IPS-18c (cell line): ENCODE data around the gene ERCC6L.
"Not testable (repeated sequence)": the region's sequence is repeated elsewhere in the genome, so short reads cannot be mapped to it uniquely, and the experiment has no call there.

Experiments used
- H3K4me3 ChIP-seq: 2 replicates; pipeline ENCODE4 v1.7.0; 2013; ENCODE audit warnings: low read depth, mild to moderate bottlenecking, low read length, moderate library complexity; ENCODE audit not compliant: insufficient read depth
- H3K9me3 ChIP-seq: one replicate; pipeline ENCODE4 v1.6.1; 2013; ENCODE audit warnings: mild to moderate bottlenecking, low read length, moderate library complexity; ENCODE audit not compliant: control insufficient read depth, insufficient read depth

Gene ERCC6L

DNA sequence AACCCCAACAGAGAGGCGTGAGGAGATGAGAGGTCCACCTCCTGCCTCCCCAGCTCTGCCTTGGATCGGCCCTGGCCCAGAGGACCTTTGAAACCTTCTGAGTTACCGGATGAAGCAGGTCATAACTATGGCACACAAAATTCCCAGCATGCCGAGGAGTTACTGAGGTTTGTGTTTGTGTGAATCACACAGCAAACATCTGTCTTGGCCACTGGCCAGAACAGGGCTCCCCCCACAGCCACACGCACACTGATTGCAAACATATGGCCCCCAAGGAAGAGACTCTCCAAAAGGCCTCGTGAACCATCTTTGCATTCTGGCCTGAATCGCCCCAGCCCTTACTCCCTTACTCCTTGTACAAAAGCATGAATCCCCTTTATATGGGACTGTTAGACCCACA, 19.3 kb upstream of the ERCC6L start:
- Histone ChIP-seq H3K4me3 (no peak overlapping the region), H3K9me3 (peaks cover 10% of the 10 kb centered on the region)

DNA sequence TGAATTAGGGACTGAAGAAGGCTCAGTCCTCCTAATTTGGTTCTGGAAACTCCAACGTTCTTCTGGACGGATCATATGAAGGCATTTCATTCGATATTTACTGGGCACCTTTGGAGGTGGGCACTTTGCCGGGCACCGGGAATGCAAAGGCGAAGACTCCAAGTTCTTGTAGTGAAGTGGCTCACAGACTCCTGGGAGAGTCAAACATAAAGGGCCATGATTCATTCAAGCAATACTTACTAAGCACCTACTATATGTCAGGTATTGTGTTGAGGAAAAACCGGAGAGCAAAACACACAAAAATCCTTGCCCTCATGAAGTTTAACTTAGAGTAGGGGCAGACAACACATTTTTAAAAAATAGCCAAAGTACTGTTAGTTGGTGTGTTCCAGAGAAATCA, 17.0 kb upstream of the ERCC6L start:
- Histone ChIP-seq H3K9me3 (peaks cover 8% of the 10 kb centered on the region), H3K4me3 (no peak overlapping the region)

DNA sequence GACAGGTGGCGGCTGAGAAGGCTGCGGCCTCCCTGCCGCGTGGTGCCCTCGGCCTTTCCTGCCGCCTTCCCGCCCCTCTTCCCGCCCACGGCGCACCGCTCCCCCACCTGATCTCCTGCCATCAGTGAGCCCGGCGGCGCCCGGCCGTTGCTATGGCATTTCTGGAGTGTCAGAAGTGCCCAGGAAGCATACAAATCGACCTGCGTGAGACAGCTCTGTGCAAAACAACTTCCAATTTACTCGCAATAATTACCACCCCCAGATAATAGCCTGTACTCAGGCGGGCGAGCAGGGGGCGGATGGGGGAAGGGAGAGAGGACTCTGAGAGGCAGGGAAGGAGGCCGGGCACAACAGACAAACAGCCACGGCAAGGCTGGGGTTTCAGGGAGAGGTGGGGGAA, 16.6 kb upstream of the ERCC6L start:
- no peak overlapping the region; the same call in 1 of the 2 replicates for H3K4me3 ChIP-seq
- H3K9me3 ChIP-seq, result peaks cover 8% of the 10 kb centered on the region

DNA sequence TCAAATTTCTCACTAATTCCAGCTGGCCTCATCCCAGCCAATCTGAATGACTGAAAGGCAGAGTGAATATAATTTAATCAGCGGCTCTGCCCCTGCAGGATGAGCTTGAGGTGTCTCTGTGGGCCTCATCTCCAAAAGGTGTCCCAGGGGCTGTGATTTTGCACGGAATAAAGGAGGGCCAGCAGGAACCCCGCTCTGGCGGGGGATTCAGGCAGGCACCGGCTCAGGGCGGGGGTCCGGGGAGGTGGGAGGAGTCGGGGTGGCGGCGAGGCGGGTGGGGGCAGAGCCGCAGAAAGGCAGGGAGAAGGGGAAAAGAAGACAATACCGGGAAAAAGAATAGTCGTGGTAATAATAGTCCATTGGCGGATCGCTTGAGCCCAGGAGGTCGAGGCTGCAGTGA, 16.0 kb upstream of the ERCC6L start:
- Histone ChIP-seq H3K4me3 (no peak overlapping the region), H3K9me3 (peaks cover 8% of the 10 kb centered on the region)

DNA sequence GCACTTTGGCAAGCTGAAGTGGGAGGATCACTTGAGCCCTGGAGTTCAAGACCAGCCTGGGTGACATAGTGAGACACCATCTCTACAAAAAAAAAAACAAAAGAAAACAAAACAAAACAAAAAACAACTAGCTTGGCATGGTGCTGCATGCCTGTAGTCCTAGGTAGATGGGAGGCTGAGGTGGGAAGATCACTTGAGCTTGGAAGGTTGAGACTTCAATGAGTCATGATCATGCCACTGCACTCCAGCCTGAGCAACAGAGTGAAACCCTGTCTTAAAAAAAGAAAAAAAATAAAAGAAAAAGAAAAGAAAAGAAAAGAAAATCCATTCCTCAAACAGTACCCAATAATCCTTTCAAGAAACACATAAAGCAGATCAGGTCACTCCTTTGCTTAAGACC, 14.9 kb upstream of the ERCC6L start:
- H3K4me3 ChIP-seq, result no peak overlapping the region
- peaks cover 8% of the 10 kb centered on the region for H3K9me3 ChIP-seq

DNA sequence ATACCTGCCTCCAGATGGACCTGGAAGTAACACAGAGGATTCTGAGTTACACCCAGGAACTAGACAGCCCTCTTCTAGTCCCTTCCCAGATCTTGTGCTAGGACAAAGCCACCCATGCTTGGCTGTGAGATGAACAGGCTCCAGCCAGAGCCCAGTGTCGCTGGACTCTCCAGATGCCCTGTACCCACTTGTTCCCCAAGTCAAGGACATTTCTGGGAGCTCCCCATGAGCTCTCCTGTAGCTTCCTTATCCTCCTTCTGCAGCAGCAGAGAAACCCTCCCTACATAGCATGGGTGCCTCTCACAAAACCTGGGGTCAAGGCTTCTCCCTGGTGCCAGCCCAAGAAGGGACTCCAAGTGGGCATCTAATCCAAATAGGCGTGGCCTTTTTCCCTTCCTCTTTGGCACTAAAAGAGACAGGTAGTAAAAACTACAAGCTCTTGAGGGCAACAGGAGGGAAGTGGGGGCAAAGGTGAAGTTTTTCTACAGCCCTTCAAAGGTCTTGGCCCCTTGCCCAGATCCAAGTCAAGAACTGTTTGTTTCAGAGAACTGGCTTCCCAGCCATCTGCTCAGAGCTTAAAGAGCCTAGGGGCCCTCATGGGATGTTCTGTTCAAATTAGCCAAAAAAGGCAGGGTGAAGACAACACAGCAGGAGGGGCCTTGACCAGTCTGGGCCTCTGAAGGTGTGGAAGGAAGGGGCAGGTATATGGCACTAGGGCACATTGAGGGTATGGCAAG, 8.5 kb upstream of the ERCC6L start:
- Histone ChIP-seq H3K4me3 (no peak overlapping the region), H3K9me3 (peaks cover 7% of the 10 kb centered on the region)

DNA sequence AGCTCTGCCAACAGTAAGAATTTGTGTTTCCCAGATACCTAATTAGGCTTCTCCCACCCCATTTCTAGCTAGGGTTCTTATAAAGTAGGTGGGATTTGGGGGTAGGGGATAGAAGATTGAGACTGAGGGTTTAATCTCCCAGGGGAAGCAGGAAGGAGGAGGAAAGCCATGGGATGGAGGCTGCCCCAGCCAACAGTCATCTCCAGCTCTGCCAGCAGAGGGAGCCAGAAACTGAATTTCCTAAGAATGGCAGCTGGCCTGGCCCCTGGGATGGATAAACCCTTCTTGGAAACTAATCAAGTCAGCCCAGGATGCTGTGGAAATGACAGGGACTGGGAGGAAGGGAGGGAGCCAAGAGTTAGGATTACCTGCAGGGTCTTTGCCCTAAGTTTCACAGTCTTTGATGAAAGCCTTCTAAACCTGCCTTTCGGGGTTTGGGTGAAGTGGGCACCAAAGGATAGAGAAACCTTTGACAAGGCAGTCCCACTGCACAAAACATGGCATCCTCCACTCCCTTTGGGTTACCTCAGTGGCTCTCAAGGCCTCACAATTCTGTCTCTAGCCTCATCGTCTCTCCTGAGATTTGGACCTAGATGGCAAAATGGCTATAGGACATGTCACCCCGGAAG, 6.7 kb upstream of the ERCC6L start:
- Histone ChIP-seq H3K9me3 (peaks cover 7% of the 10 kb centered on the region), H3K4me3 (no peak overlapping the region)

DNA sequence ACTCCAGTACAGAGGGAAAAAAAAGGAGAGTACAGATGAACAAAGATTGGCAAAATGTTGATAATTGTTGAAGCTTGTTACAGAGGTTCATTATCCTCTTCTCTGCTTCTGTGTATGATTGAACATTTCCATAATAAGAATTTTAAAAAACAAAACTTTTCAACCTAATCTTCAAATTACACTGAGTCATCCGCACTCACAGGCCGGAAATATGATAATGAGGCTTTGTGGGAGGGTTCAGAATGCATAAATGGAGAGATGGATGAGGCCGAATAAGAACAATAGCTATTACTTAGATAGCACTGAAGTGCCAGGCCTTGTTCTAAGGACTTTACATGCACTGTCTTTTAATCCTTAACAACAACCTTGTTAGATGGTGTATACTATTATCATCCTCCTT, 4.6 kb upstream of the ERCC6L start:
- no peak overlapping the region for H3K4me3 ChIP-seq
- peaks cover 7% of the 10 kb centered on the region for H3K9me3 ChIP-seq

DNA sequence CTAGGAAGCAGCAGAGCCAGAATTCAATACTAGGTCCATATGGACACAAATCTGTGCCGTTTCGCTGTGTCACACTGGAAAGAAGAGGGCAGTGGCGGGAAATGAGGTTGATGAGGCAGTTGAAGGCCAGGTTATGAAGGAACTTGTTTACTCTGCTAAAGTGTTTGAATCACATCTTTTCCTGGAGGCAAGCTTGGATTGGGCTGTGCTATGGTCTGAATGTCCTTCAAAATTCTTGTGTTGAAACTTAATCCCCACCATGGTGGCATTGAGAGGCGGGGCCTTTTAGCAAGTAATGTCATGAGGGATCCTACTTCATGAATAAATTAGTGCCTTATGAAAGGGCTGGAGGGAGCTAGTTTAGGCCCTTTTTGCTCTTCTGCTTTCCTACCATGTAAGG, 2.1 kb upstream of the ERCC6L start:
- H3K4me3 ChIP-seq, result no peak overlapping the region
- peaks cover 9% of the 10 kb centered on the region for H3K9me3 ChIP-seq

DNA sequence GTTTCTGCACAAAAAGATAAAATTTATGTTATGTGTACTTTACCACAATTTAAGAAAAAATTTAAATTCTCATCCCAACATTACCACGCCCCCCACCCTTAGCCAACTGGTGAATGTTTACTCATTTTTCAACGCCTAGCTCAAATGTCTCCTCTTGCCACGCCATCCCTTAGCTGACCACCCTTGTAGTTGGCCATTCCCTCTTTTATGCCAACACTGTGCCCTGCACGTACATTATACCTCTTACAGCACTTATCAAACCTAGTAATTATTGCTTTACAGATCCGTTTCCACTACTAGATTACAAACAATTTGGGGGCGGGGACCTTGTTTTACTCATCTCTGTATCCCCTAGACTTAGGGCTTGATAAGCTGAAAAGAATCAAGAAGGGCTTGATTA, 644 bp downstream of the ERCC6L start:
- Histone ChIP-seq H3K4me3 (peak overlapping the region; percentile 65), H3K9me3 (peaks cover 4% of the 10 kb centered on the region)

DNA sequence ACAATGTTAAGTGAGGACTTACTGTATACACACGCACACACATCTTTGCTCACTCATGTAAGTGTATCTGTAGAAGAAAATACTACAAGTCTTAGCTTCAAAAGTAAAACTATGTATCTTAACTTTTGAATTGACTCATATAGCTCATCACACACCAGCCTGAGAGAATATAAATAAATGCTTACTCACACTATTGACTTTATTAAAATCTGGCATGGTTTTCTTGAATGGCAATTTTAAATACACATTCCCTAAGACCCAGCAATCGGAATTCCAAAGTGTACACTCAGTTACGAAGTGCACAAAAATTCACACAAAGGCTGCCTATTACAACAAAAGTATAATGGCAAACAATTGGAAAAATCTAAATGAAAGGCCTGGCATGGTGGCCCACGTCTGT, 2.0 kb downstream of the ERCC6L start:
- peaks cover 5% of the 10 kb centered on the region for H3K9me3 ChIP-seq
- no peak overlapping the region for H3K4me3 ChIP-seq

DNA sequence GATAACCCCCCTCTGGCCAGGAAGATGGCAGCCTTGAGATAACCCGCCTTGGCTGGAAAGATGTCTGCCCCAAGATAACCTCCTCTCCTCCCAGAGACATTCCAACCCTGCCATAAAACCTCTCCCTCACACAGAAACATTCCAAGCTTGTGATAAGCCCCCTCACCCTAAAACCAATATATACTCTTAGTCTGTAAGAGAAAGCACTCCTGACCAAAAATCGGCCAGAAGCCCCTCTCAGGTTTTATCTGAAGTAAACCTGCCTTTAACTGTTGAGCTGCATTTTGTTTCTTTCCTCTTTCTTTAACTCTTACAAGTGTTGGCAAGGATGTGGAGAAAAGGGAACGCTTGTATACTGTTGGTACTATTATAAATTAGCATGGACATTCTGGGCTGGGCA, 8.5 kb downstream of the ERCC6L start:
- no peak overlapping the region; the same call in 1 of the 2 replicates for H3K4me3 ChIP-seq
- peaks cover 10% of the 10 kb centered on the region for H3K9me3 ChIP-seq

DNA sequence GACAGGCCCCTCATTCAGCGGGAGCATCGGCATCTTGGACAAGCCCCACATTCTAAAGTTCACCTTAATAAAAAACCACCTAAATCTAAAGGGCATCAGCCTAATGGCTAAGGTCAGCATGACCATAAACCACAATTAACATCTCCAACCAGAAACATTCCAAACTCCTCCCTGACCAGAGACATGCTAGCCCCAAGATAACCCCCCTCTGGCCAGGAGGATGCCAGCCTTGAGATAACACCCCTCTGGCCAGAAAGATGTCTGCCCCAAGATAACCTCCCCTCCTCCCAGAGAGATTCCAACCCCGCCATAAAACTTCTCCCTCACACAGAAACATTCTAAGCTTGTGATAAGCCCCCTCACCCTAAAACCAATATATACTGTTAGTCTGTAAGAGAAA, 18.5 kb downstream of the ERCC6L start:
- not testable (repeated sequence) for H3K4me3 ChIP-seq
- H3K9me3 ChIP-seq, result peaks cover 17% of the 10 kb centered on the region

DNA sequence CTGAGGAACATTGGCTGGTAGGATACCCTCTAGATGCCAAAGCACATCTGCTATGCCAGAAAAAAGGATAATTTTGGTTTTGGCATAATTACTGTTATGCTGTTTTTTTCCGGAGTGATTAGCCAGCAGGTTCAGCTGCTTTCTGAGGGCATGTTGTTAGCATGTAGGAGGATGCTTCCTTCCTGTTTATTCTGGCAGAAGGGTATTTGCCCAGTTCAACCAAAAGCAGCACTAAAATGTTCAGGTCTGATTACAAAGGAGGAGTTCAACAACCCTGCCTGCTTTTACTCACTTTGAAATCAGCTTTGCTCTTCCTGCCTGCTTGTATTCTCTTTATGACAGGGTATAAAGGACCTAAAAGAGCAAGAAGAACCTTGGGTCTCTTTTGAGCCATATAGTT, 21.9 kb downstream of the ERCC6L start:
- Histone ChIP-seq H3K4me3 (no peak overlapping the region), H3K9me3 (peaks cover 13% of the 10 kb centered on the region)

DNA sequence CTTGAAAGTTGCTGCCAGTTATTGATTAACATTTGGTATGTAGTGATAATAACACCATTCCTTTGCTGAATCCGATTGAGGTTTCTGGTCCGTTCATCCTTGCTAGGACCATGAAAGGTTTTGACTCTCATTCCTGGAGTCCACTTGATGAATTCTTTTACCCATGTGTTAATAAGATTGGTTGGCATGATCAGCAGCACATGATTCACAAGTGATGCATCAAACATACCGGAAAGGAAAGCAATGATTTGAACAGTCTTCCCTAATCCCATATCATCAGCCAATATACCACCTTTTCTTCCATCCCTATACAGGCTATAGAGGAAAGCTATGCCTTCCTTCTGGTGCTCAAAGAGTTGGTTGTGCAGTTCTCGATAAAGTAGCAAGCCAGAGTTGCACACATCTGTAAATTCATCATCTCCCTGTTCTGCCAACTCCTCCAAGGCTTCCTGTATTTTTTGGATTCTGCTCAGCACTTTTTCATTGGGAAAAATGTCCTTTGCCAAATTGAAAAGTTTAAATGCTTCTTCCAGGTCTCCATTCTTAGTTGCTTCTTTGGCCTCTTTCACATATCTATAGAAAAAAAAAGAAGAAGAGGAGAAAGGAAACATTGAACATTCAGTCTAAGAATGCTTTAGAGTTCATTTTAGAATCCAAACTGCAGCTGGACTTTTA, 30.6 kb downstream of the ERCC6L start:
- H3K4me3 ChIP-seq, result no peak overlapping the region
- H3K9me3 ChIP-seq, result no peaks in the 10 kb centered on the region

DNA sequence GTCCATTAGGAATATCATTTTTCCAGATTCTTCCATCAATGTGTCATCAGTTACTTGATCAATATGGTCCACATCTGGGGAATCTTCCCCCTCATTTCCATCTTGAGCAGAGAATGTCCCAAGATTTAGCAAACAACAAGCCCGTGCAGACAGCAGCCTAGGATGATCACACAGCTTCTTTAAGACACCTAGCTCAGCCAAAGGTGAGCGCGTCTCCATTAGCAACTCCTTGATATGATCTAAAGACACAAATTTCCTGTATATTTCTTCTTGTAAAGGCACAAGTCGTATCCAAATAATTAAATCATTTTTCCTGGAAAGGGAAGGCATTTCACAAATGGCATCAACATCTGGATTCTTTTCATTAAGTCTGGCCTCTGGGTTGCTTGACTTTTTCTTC, 31.5 kb downstream of the ERCC6L start:
- Histone ChIP-seq H3K9me3 (no peaks in the 10 kb centered on the region), H3K4me3 (no peak overlapping the region)

DNA sequence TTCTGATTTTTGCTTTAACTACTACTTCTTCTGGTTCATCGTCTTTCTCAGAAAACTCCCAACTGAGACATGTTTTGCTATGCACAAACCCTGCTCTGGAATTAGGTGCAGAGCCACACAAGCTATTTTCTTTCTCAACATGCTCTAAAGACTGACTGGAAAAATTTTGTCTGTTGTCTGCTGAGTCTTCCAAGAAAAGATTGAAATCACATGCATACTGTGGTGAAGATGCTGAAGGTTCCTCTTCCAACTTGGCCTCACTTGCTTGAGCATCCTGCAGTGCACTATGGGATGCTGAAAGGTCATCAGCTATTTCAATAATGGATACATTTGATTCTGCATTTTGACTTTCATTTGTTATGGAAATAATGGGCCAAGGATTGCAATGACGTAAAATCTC, 33.1 kb downstream of the ERCC6L start:
- H3K9me3 ChIP-seq, result no peaks in the 10 kb centered on the region
- H3K4me3 ChIP-seq, result no peak overlapping the region

DNA sequence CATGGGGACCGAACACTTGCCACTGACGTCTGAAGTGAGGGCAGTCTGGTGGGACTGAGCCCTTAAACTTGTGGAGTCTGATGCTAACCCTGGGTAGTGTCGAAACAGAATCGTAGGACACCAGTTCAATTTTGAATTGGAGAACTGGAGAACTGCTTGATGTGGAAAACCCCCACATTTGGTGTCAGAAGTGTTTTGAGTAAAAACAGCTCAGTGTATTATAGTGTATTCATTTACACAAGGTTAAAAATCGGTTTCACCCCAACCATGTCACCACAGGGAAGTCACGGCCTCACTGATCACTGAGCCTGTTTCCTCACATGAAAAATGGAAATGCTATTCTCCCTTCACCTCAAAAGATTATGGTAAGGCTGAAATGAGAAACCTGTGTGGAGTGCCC, 35.4 kb downstream of the ERCC6L start:
- Histone ChIP-seq H3K9me3 (no peaks in the 10 kb centered on the region), H3K4me3 (no peak overlapping the region)
